MM.1S (cell line): ENCODE measurements around the gene BST1.

ENCODE experiments used
- DNase-seq: peaks from one replicate; pipeline ENCODE4 v3.0.0-alpha.2; 2015
- H2AFZ ChIP-seq: fragments of 300-600 bp; sonication (generic); 2 replicates; pipeline ENCODE4 v1.6.0; 2016; ENCODE audit warnings: antibody characterized with exemption, low read length
- H3F3A ChIP-seq: fragments of 300-600 bp; sonication (generic); 2 replicates; pipeline ENCODE4 v1.6.1; 2016; ENCODE audit warnings: mild to moderate bottlenecking, antibody characterized with exemption, low read length, moderate library complexity, mixed read lengths; ENCODE audit not compliant: insufficient read depth
- H3K27ac ChIP-seq: fragments of 300-600 bp; sonication (generic); 2 replicates; pipeline ENCODE4 v1.5.1; 2016; ENCODE audit warnings: mild to moderate bottlenecking, low read length
- H3K27me3 ChIP-seq: fragments of 300-600 bp; sonication (generic); replicated peaks from 2 replicates; pipeline ENCODE4 v1.6.0; 2016; ENCODE audit warnings: low read length; ENCODE audit not compliant: insufficient read depth
- H3K36me3 ChIP-seq: fragments of 300-600 bp; sonication (generic); replicated peaks from 2 replicates; pipeline ENCODE4 v1.6.1; 2016; ENCODE audit warnings: mild to moderate bottlenecking, low read length, mixed read lengths; ENCODE audit not compliant: insufficient read depth
- H3K4me1 ChIP-seq: fragments of 300-600 bp; sonication (generic); 2 replicates; pipeline ENCODE4 v1.6.1; 2016; ENCODE audit warnings: low read length, mixed read lengths
- H3K4me2 ChIP-seq: fragments of 300-600 bp; sonication (generic); 2 replicates; pipeline ENCODE4 v1.6.0; 2016; ENCODE audit warnings: low read depth, low read length
- H3K4me3 ChIP-seq: fragments of 300-600 bp; sonication (generic); 2 replicates; pipeline ENCODE4 v1.5.1; 2016; ENCODE audit warnings: low read length, mixed read lengths
- H3K79me2 ChIP-seq: fragments of 300-600 bp; sonication (generic); 2 replicates; pipeline ENCODE4 v1.6.1; 2016; ENCODE audit warnings: mixed run types, low read length, mixed read lengths
- H3K9ac ChIP-seq: fragments of 300-600 bp; sonication (generic); 2 replicates; pipeline ENCODE4 v1.6.1; 2016; ENCODE audit warnings: low read length, mixed read lengths
- H3K9me2 ChIP-seq: fragments of 300-600 bp; sonication (generic); replicated peaks from 2 replicates; pipeline ENCODE4 v1.6.1; 2016; ENCODE audit warnings: mild to moderate bottlenecking, low read length, mixed read lengths; ENCODE audit not compliant: insufficient read depth
- H3K9me3 ChIP-seq: fragments of 300-600 bp; sonication (generic); replicated peaks from 2 replicates; pipeline ENCODE4 v1.6.1; 2016; ENCODE audit warnings: mild to moderate bottlenecking, low read length, mixed read lengths; ENCODE audit not compliant: insufficient read depth
- H4K20me1 ChIP-seq: fragments of 300-600 bp; sonication (generic); 2 replicates; pipeline ENCODE4 v1.6.1; 2016; ENCODE audit warnings: mild to moderate bottlenecking, low read length, moderate library complexity, mixed read lengths; ENCODE audit not compliant: insufficient read depth
- CTCF ChIP-seq: fragments of 300-600 bp; sonication (generic); IDR thresholded peaks from 2 replicates; pipeline ENCODE4 v1.5.1; 2016; ENCODE audit warnings: antibody characterized with exemption, low read length, mixed read lengths
- EZH2 ChIP-seq: fragments of 300-600 bp; sonication (generic); optimal IDR thresholded peaks from 2 replicates; pipeline ENCODE3; 2017; ENCODE audit warnings: low read depth, mild to moderate bottlenecking, antibody characterized with exemption, low read length, mixed read lengths
- EZH2phosphoT487 ChIP-seq: fragments of 300-600 bp; sonication (generic); IDR thresholded peaks from 2 replicates; pipeline ENCODE4 v1.6.1; 2018; ENCODE audit warnings: antibody characterized with exemption, low read length

The BST1 gene

GRCh38 chr4:15714646-15715435, 12.0 kb downstream of the BST1 start:
- no peak overlapping the region for H3K4me3 ChIP-seq
- no peak overlapping the region for H3K9ac ChIP-seq
- no peaks in the 10 kb centered on the region for H3K9me2 ChIP-seq
- H3K4me2 ChIP-seq = no peak overlapping the region
- no peaks in the 10 kb centered on the region for H3K79me2 ChIP-seq
- H3K9me3 ChIP-seq = no peaks in the 10 kb centered on the region
- no peaks in the 10 kb centered on the region for H3F3A ChIP-seq
- DNase-seq = no peak
- H2AFZ ChIP-seq = no peak overlapping the region
- no peaks in the 10 kb centered on the region for H3K4me1 ChIP-seq
- no peaks in the 10 kb centered on the region for H3K27me3 ChIP-seq
- H3K27ac ChIP-seq = no peak overlapping the region
- TF ChIP-seq EZH2phosphoT487 = no peak
- no peak for TF ChIP-seq CTCF
- no peak for TF ChIP-seq EZH2
- H4K20me1 ChIP-seq = no peaks in the 10 kb centered on the region
- H3K36me3 ChIP-seq = no peaks in the 10 kb centered on the region

GRCh38 chr4:15716115-15716514, 13.2 kb downstream of the BST1 start:
- Histone ChIP-seq H3K4me1 (no peaks in the 10 kb centered on the region), H3K27me3 (no peaks in the 10 kb centered on the region), H3K27ac (no peak overlapping the region), H2AFZ (no peak overlapping the region), H3K4me2 (no peak overlapping the region), H3K9me3 (no peaks in the 10 kb centered on the region), H4K20me1 (no peaks in the 10 kb centered on the region), H3K9me2 (no peaks in the 10 kb centered on the region), H3F3A (no peaks in the 10 kb centered on the region), H3K36me3 (no peaks in the 10 kb centered on the region), H3K9ac (no peak overlapping the region), H3K79me2 (no peaks in the 10 kb centered on the region), H3K4me3 (no peak overlapping the region)
- TF ChIP-seq EZH2phosphoT487 (no peak), CTCF (no peak), EZH2 (no peak)
- DNase-seq = peak; percentile 4

DNA sequence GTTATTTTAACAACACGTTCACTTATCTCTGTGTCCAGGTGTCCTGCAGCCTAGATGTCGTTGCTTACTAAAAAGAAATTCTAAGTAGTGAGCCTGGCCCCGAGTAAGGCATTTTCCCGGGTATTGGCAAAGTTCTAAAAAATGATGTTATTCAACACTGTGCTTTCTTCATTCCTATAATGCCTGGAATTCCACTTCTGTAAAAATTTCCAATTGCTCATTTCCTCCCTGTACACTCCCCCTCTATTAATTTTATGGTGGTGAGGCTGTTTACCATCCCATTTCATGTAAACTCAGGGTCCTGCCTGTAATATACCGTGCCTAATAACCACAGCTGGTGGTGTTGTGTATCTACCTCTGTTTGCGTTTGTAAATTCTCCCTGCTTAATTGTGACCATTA, 14.2 kb downstream of the BST1 start:
- H3K4me3 ChIP-seq = no peak overlapping the region
- H4K20me1 ChIP-seq = no peaks in the 10 kb centered on the region
- no peak overlapping the region for H3K9ac ChIP-seq
- no peaks in the 10 kb centered on the region for H3K36me3 ChIP-seq
- no peak overlapping the region for H2AFZ ChIP-seq
- no peaks in the 10 kb centered on the region for H3F3A ChIP-seq
- no peaks in the 10 kb centered on the region for H3K27me3 ChIP-seq
- no peak overlapping the region for H3K4me2 ChIP-seq
- H3K4me1 ChIP-seq = no peaks in the 10 kb centered on the region
- H3K79me2 ChIP-seq = no peaks in the 10 kb centered on the region
- no peak for DNase-seq
- H3K9me3 ChIP-seq = no peaks in the 10 kb centered on the region
- H3K27ac ChIP-seq = no peak overlapping the region
- H3K9me2 ChIP-seq = no peaks in the 10 kb centered on the region
- no peak for TF ChIP-seq CTCF
- no peak for TF ChIP-seq EZH2
- no peak for TF ChIP-seq EZH2phosphoT487
